Neural cell (in vitro differentiated cells): ENCODE results near the gene CENPA.

Experiments used
- CTCF ChIP-seq: fragments of 450-650 bp; IDR thresholded peaks from 2 replicates; pipeline ENCODE4 v1.5.1; 2014; ENCODE audit warnings: antibody characterized with exemption, mild to moderate bottlenecking, moderate library complexity; ENCODE audit not compliant: poor library complexity, severe bottlenecking
- EP300 ChIP-seq: fragments of 450-650 bp; conservative IDR thresholded peaks from 2 replicates; pipeline ENCODE4 v1.6.1; 2014; ENCODE audit warnings: antibody characterized with exemption, mild to moderate bottlenecking, moderate library complexity; ENCODE audit not compliant: poor library complexity, severe bottlenecking

DNA sequence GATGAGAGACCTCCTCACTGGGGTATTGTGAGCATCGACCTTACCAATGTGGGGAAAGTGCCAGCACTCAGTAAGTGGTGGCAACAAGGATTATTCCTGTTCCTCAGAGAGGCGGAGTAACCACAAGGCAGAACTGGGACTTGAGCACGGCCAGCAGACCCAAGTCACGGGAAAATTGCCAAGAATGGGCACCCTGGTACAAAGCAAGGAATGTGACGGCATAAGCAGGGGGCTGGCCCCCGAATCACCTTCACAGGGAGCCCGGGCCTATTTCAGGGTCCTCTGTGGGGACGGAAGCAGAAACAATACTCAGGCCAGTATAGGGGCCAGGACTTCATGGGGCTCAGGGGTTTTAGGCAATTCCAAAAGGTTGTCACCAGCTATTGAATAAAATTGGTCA lies 25.4 kb downstream of the CENPA start:
- no peak for TF ChIP-seq CTCF
- TF ChIP-seq EP300: no peak
